HepG2 (cell line): ENCODE data around the gene YEATS2. TPM values are rescaled to one million over a fixed set of nuclear protein-coding genes. Genes with fewer than 3 reads are reported as not detected.

Experiments
- ATAC-seq: fragments of 200-7000 bp; cut with Tn5 transposase; 3 replicates; pipeline ENCODE4 v1.9.1; 2020; ENCODE audit warnings: mild to moderate bottlenecking, moderate library complexity
- BruUV-seq: library from RNA; stranded (reverse); fragments of 400-500 nt; replicated peaks from 2 replicates; lab custom pipeline; 2021; lab: Mats Ljungman, UMichigan
- CTCF ChIA-PET: fragments of 300-600 bp; formaldehyde crosslinking; extraction: SDS; loops from one replicate; lab custom pipeline; 2021; ENCODE audit warnings: low total read pairs, inconsistent platforms, low intra/inter-chr PET ratio; lab: Yijun Ruan, JAX
- POLR2A ChIA-PET: fragments of 350-600 bp; sonication (Branson Sonifier 250); formaldehyde crosslinking; loops from one replicate; lab custom pipeline; 2020; ENCODE audit warnings: antibody characterized with exemption, inconsistent platforms; lab: Yijun Ruan, JAX
- DNase-seq: peaks from one replicate; pipeline ENCODE4 v3.0.0-alpha.2; 2015; ENCODE audit warnings: low spot score
- FAIRE-seq: peaks from 3 replicates; lab custom pipeline; 2011; peaks lifted over from hg19 to GRCh38; lab: Jason Lieb, UNC
- H2AFZ ChIP-seq: one replicate; pipeline ENCODE4 v1.6.1; 2011; ENCODE audit warnings: low read length, inconsistent platforms
- H3K27ac ChIP-seq: fragments of 300-600 bp; 3 replicates; pipeline ENCODE4 v1.8.0; 2011; ENCODE audit warnings: mixed run types, mild to moderate bottlenecking, mixed read lengths, low read length, inconsistent platforms; ENCODE audit not compliant: insufficient read depth; ENCODE audit errors: extremely low read length
- H3K27me3 ChIP-seq, 2 experiments: fragments of 200-600 bp in 1 of 2; 2 replicates in 1 of 2; 3 replicates in 1 of 2; pipeline versions ENCODE4 v1.6.0 to v1.8.0; 2011; ENCODE audit warnings: low read length in 2 of 2, mild to moderate bottlenecking in 2 of 2, moderate library complexity in 2 of 2, inconsistent platforms in 1 of 2; ENCODE audit not compliant: insufficient read depth in 2 of 2, control insufficient read depth in 1 of 2
- H3K36me3 ChIP-seq, 2 experiments: fragments of 200-600 bp in 1 of 2; replicated peaks in 1 of 2; 2 replicates in 1 of 2; 3 replicates in 1 of 2; pipeline versions ENCODE4 v1.5.1 to v1.8.0; 2011; ENCODE audit warnings: low read length in 2 of 2, inconsistent platforms in 1 of 2; ENCODE audit not compliant: insufficient read depth in 2 of 2, control insufficient read depth in 1 of 2
- H3K4me1 ChIP-seq: 2 replicates; pipeline ENCODE4 v1.5.1; 2012; ENCODE audit warnings: low read length, inconsistent platforms; ENCODE audit not compliant: insufficient read depth
- H3K4me2 ChIP-seq: 2 replicates; pipeline ENCODE4 v1.6.0; 2011; ENCODE audit warnings: low read depth, low read length, inconsistent platforms
- H3K4me3 ChIP-seq, 3 experiments: fragments of 200-600 bp in 1 of 3; sonication (generic), shearing (Covaris generic) in 1 of 3; replicated peaks in 1 of 3; 2 replicates each; pipeline ENCODE4 v1.5.1; 2011 to 2016; ENCODE audit warnings: low read length in 3 of 3, inconsistent platforms in 2 of 3, low read depth in 2 of 3, mild to moderate bottlenecking in 2 of 3, control low read depth in 1 of 3, mixed read lengths in 1 of 3; ENCODE audit not compliant: insufficient read depth in 1 of 3
- H3K79me2 ChIP-seq: one replicate; pipeline ENCODE4 v1.6.1; 2011; ENCODE audit warnings: low read length, inconsistent platforms; ENCODE audit not compliant: insufficient read depth
- H3K9ac ChIP-seq: 2 replicates; pipeline ENCODE4 v1.6.0; 2011; ENCODE audit warnings: mild to moderate bottlenecking, low read depth, low read length, inconsistent platforms; ENCODE audit not compliant: insufficient read depth
- H3K9me3 ChIP-seq: 2 replicates; pipeline ENCODE4 v1.5.1; 2012; ENCODE audit warnings: mild to moderate bottlenecking, low read length
- H4K20me1 ChIP-seq: 2 replicates; pipeline ENCODE4 v1.6.0; 2011; ENCODE audit warnings: inconsistent platforms, mild to moderate bottlenecking, low read length, moderate library complexity; ENCODE audit not compliant: insufficient read depth
- ADNP ChIP-seq: sonication (generic); formaldehyde crosslinking; IDR thresholded peaks from 2 replicates; pipeline ENCODE4 v1.4.0; 2020; ENCODE audit warnings: missing genetic modification reagents
- CREB1 ChIP-seq, 2 experiments: fragments of 450-650 bp in 1 of 2; IDR thresholded peaks; 2 replicates each; pipeline ENCODE4 v1.6.1; 2016 to 2017; ENCODE audit warnings: control low read depth in 1 of 2, mild to moderate bottlenecking in 1 of 2, missing compliant biosample characterization in 1 of 2, missing genetic modification characterization in 1 of 2
- EEA1 ChIP-seq: sonication (generic); formaldehyde crosslinking; IDR thresholded peaks from 2 replicates; pipeline ENCODE4 v1.5.1; 2020; ENCODE audit warnings: mild to moderate bottlenecking, missing genetic modification reagents, borderline replicate concordance
- GATAD1 ChIP-seq: IDR thresholded peaks from 2 replicates; pipeline ENCODE4 v1.6.1; 2016; ENCODE audit warnings: missing genetic modification reagents, missing compliant biosample characterization
- HNRNPH1 ChIP-seq: fragments of 200-400 bp; formaldehyde crosslinking; optimal IDR thresholded peaks from 2 replicates; pipeline ENCODE3; 2017; ENCODE audit warnings: mild to moderate bottlenecking, low read depth, low read length
- KAT2B ChIP-seq: fragments of 150-350 bp; IDR thresholded peaks from 2 replicates; pipeline ENCODE4 v1.6.1; 2014; ENCODE audit warnings: low read depth, low read length, borderline replicate concordance
- MAFK ChIP-seq, 2 experiments: IDR thresholded peaks in 1 of 2; conservative IDR thresholded peaks in 1 of 2; 2 replicates each; pipeline ENCODE4 v1.6.1; 2011; ENCODE audit warnings: improper control_type of control experiment in 2 of 2, low read length in 2 of 2
- ONECUT2 ChIP-seq: sonication (generic); formaldehyde crosslinking; IDR thresholded peaks from 2 replicates; pipeline ENCODE4 v1.4.0; 2020; ENCODE audit warnings: missing genetic modification reagents
- POGZ ChIP-seq: sonication (generic); formaldehyde crosslinking; IDR thresholded peaks from 2 replicates; pipeline ENCODE4 v1.4.0; 2020; ENCODE audit warnings: mild to moderate bottlenecking, missing genetic modification reagents
- POLR2G ChIP-seq: fragments of 200-400 bp; formaldehyde crosslinking; IDR thresholded peaks from 2 replicates; pipeline ENCODE4 v1.6.1; 2018; ENCODE audit warnings: mild to moderate bottlenecking, low read depth, low read length, moderate library complexity
- PRPF4 ChIP-seq: fragments of 200-400 bp; formaldehyde crosslinking; IDR thresholded peaks from 2 replicates; pipeline ENCODE4 v1.6.1; 2016; ENCODE audit warnings: low read length, low read depth; ENCODE audit not compliant: poor library complexity, severe bottlenecking
- ZNF264 ChIP-seq: sonication (generic); formaldehyde crosslinking; IDR thresholded peaks from 2 replicates; pipeline ENCODE4 v1.4.0; 2020; ENCODE audit warnings: missing genetic modification reagents
- ZNF30 ChIP-seq: sonication (generic); formaldehyde crosslinking; IDR thresholded peaks from 2 replicates; pipeline ENCODE4 v1.5.0; 2020; ENCODE audit warnings: mild to moderate bottlenecking, missing genetic modification reagents
- ZNF558 ChIP-seq: sonication (generic); formaldehyde crosslinking; IDR thresholded peaks from 2 replicates; pipeline ENCODE4 v1.9.0; 2022; ENCODE audit warnings: mild to moderate bottlenecking, missing genetic modification reagents, borderline replicate concordance
- ZNF75D ChIP-seq: sonication (generic); formaldehyde crosslinking; IDR thresholded peaks from 2 replicates; pipeline ENCODE4 v1.8.1; 2023; ENCODE audit warnings: missing genetic modification reagents, mild to moderate bottlenecking, borderline replicate concordance
- WGBS: methylation state at CpG from one replicate; pipeline ENCODE4 v1.1.6; 2017; ENCODE audit warnings: low lambda C conversion rate; 5-methylcytosine and 5-hydroxymethylcytosine counted together
- in situ Hi-C: cut with HindIII; loops from 2 replicates; pipeline ENCODE4 v1.10.0; 2017; ENCODE audit warnings: low pct_unique_long_range_greater_than_20kb; ENCODE audit not compliant: extremely low pct_ligation_motif_present
- intact Hi-C: fragments of 100-400 bp; cut with micrococcal nuclease; formaldehyde crosslinking; loops from one replicate; pipeline ENCODE4 v1.10.0; 2022; ENCODE audit not compliant: unreplicated experiment
- polyA plus RNA-seq, 8 experiments: library from polyadenylated mRNA; depleted of rRNA in 3 of 8; stranded (reverse) in 7 of 8; unstranded in 1 of 8; fragments of >200 nt; fragmentation: Illumina TruSeq in 4 of 8; extraction: Trizol in 4 of 8; gene quantifications; 2 replicates each; pipeline versions ENCODE4 v1.2.1 to v1.2.3, GENCODE V29; 2011 to 2016; ENCODE audit warnings: low read depth in 4 of 8, missing spikeins in 1 of 8, mixed read lengths in 1 of 8; ENCODE audit not compliant: insufficient read depth in 1 of 8
- total RNA-seq, 5 experiments: library from RNA; depleted of rRNA; stranded (reverse); fragments of >200 nt; fragmentation: Illumina TruSeq; extraction: Trizol; gene quantifications; 2 replicates each; pipeline ENCODE4 v1.2.3, GENCODE V29; 2016; ENCODE audit warnings: low read depth in 1 of 5
- TF ChIP-seq, protein P1 (sequence below): sonication (generic); formaldehyde crosslinking; IDR thresholded peaks from 2 replicates; pipeline ENCODE4 v1.4.0; 2020; ENCODE audit warnings: missing genetic modification reagents, borderline replicate concordance
- TF ChIP-seq, protein P2 (sequence below): sonication (generic); formaldehyde crosslinking; IDR thresholded peaks from 2 replicates; pipeline ENCODE4 v1.4.0; 2020; ENCODE audit warnings: mild to moderate bottlenecking, missing genetic modification reagents

The YEATS2 gene
- total and polyA plus RNA-seq, 2 of the 13 experiments (the other 11 are each of a cell fraction or from before 2014, with no cell fraction given): 18.6 to 33.7 TPM

DNA sequence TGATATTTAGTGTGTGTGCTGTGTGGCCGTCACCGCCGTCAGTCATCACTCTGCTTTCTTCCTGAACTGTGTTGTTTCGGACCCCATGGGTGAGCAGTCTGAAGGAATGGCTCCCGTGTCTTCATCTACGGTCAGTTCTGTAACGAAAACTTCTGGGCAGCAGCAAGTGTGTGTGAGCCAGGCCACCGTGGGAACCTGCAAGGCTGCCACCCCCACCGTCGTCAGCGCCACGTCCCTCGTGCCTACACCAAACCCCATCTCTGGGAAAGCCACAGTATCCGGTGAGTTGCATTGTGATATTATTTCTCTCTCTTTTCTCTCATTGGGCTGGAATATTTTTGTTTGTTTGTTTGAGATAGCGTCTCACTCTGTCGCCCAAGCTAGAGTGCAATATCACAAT, 93.1 kb downstream of the YEATS2 start:
- Histone ChIP-seq H3K79me2 (no peaks in the 10 kb centered on the region), H3K9ac (no peak overlapping the region), H3K9me3 (no peaks in the 10 kb centered on the region), H3K4me3 (no peak overlapping the region), H3K36me3 (peaks cover 20 to 67% of the 10 kb centered on the region in 2 experiments), H3K27me3 (no peaks in the 10 kb centered on the region; a peak in 1 of 5 replicates), H3K4me1 (no peaks in the 10 kb centered on the region), H2AFZ (no peak overlapping the region), H4K20me1 (no peaks in the 10 kb centered on the region), H3K27ac (no peak overlapping the region), H3K4me2 (no peak overlapping the region)
- BruUV-seq: no TSS peak
- no peak for TF ChIP-seq HNRNPH1
- no peak for TF ChIP-seq POLR2G
- TF ChIP-seq, protein P1, sequence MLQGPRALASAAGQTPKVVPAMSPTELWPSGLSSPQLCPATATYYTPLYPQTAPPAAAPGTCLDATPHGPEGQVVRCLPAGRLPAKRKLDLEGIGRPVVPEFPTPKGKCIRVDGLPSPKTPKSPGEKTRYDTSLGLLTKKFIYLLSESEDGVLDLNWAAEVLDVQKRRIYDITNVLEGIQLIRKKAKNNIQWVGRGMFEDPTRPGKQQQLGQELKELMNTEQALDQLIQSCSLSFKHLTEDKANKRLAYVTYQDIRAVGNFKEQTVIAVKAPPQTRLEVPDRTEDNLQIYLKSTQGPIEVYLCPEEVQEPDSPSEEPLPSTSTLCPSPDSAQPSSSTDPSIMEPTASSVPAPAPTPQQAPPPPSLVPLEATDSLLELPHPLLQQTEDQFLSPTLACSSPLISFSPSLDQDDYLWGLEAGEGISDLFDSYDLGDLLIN (CRISPR knock-in tag): no peak
- TF ChIP-seq, protein P2, sequence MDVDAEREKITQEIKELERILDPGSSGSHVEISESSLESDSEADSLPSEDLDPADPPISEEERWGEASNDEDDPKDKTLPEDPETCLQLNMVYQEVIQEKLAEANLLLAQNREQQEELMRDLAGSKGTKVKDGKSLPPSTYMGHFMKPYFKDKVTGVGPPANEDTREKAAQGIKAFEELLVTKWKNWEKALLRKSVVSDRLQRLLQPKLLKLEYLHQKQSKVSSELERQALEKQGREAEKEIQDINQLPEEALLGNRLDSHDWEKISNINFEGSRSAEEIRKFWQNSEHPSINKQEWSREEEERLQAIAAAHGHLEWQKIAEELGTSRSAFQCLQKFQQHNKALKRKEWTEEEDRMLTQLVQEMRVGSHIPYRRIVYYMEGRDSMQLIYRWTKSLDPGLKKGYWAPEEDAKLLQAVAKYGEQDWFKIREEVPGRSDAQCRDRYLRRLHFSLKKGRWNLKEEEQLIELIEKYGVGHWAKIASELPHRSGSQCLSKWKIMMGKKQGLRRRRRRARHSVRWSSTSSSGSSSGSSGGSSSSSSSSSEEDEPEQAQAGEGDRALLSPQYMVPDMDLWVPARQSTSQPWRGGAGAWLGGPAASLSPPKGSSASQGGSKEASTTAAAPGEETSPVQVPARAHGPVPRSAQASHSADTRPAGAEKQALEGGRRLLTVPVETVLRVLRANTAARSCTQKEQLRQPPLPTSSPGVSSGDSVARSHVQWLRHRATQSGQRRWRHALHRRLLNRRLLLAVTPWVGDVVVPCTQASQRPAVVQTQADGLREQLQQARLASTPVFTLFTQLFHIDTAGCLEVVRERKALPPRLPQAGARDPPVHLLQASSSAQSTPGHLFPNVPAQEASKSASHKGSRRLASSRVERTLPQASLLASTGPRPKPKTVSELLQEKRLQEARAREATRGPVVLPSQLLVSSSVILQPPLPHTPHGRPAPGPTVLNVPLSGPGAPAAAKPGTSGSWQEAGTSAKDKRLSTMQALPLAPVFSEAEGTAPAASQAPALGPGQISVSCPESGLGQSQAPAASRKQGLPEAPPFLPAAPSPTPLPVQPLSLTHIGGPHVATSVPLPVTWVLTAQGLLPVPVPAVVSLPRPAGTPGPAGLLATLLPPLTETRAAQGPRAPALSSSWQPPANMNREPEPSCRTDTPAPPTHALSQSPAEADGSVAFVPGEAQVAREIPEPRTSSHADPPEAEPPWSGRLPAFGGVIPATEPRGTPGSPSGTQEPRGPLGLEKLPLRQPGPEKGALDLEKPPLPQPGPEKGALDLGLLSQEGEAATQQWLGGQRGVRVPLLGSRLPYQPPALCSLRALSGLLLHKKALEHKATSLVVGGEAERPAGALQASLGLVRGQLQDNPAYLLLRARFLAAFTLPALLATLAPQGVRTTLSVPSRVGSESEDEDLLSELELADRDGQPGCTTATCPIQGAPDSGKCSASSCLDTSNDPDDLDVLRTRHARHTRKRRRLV (CRISPR knock-in tag): no peak
- no peak for TF ChIP-seq ADNP (CRISPR knock-in tag)
- TF ChIP-seq GATAD1: no peak
- TF ChIP-seq MAFK (conservative IDR thresholded peaks at IDR 0.05 in 1 of 2, IDR thresholded peaks at IDR 0.05 in 1 of 2; ENCODE audit: low read length in 2 of 2): no peak
- TF ChIP-seq POGZ (CRISPR knock-in tag): no peak
- TF ChIP-seq ZNF75D: no peak
- no peak for TF ChIP-seq ONECUT2
- TF ChIP-seq ZNF30 (CRISPR knock-in tag): no peak
- no peak for TF ChIP-seq ZNF264 (CRISPR knock-in tag)
- TF ChIP-seq EEA1 (CRISPR knock-in tag): no peak
- TF ChIP-seq CREB1 (IDR thresholded peaks at IDR 0.05): no peak
- no peak for TF ChIP-seq CREB1 (CRISPR knock-in tag; IDR thresholded peaks at IDR 0.05)
- TF ChIP-seq KAT2B: no peak
- no peak for TF ChIP-seq ZNF558 (CRISPR knock-in tag)
- no peak for TF ChIP-seq PRPF4
- 97% methylated on average over 16 of the region's 16 CpGs for WGBS
- FAIRE-seq (no peak), DNase-seq (no peak), ATAC-seq (no peak)
- in situ Hi-C loops (no loop called here), intact Hi-C loops (no loop called here)
- CTCF ChIA-PET: no interaction called here
- POLR2A ChIA-PET: no interaction called here
